Choroid plexus epithelial cell (primary cell): ENCODE results near the gene NKG7.

Source experiments
- DNase-seq: peaks from one replicate; pipeline ENCODE4 v3.0.0-alpha.2; 2010; ENCODE audit warnings: low read depth
- H3K4me3 ChIP-seq: 2 replicates; pipeline ENCODE4 v1.5.1; 2011; ENCODE audit warnings: low read depth, mild to moderate bottlenecking, control low read depth, low read length, moderate library complexity
- TF ChIP-seq, protein P1 (sequence below): conservative IDR thresholded peaks from 2 replicates; pipeline ENCODE4 v1.5.1; 2011; ENCODE audit warnings: low read depth, mild to moderate bottlenecking, control low read depth, inconsistent platforms, low read length, moderate library complexity

NKG7 gene

DNA sequence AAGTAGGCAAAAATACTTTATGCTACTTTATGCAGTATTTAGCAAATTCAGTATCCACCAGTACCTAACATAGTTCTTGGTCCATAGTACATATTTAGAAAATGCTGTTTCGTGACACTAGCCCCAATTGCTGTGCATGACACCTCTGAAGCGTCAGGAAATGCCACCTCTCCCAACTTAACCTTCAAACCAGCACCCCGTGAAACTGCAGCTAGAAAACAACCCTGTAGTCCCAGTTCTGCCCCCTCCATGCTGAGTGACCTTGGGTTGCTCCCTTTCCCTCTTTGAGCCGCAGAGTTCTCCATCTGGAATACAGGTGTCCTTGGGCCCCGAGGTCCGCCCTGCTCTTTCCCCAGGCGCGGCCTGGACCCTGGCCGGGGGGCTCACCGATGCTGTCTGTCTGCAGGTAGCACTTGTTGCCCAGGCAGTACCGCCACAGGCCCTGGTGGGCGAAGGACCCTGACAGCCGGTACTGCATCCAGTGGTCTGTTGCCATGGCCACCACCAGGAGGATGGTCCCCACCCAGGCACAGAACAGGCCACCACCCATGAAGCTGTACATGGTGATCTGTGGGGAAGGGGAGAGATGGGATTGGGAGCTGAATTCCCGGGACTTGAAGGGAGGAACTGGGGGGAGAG, 14.5 kb upstream of the NKG7 start:
- TF ChIP-seq, protein P1, sequence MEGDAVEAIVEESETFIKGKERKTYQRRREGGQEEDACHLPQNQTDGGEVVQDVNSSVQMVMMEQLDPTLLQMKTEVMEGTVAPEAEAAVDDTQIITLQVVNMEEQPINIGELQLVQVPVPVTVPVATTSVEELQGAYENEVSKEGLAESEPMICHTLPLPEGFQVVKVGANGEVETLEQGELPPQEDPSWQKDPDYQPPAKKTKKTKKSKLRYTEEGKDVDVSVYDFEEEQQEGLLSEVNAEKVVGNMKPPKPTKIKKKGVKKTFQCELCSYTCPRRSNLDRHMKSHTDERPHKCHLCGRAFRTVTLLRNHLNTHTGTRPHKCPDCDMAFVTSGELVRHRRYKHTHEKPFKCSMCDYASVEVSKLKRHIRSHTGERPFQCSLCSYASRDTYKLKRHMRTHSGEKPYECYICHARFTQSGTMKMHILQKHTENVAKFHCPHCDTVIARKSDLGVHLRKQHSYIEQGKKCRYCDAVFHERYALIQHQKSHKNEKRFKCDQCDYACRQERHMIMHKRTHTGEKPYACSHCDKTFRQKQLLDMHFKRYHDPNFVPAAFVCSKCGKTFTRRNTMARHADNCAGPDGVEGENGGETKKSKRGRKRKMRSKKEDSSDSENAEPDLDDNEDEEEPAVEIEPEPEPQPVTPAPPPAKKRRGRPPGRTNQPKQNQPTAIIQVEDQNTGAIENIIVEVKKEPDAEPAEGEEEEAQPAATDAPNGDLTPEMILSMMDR, result no peak
- H3K4me3 ChIP-seq, result no peak overlapping the region
- no peak for DNase-seq

DNA sequence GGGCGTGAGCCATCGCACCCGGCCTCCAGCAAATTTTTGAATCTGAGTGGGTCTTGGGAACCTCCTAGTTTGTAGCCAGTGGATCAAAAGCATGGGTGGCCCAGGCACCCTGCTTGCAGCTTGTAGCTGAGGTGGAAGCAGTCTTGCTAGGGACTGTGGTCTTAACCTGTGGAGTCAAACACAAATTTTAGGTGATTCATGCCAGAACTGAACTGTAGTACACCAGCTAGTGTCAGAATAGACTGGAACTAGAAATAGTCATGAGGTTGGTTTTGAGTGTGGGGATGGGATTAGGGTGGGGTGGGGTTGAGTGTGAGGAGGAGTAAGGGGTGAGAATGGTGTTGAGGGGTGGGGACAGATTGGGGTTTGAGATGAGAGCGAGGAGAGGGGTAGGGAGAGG, 9.6 kb upstream of the NKG7 start:
- no peak for DNase-seq
- TF ChIP-seq, protein P1, result no peak
- H3K4me3 ChIP-seq, result no peak overlapping the region

DNA sequence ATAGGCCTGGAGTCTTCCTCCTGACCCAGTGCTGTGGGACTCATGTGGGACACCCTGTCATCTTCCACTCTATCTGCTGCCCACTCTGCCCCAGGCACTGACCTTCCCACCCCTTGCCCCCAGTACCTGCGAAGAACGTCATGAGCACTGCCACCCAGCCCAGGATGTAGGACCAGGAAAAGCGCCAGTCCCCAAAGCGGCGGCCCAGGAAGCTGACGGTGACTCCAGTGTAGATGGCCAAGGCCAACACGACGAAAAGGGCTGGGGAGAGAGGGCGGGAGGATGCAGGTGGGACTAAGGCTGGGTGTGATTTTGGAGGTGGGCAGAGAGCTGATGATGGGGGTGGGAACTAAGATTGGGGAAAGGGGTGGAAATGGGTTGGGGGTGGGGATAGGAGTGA, 7.9 kb upstream of the NKG7 start:
- TF ChIP-seq, protein P1, result no peak
- DNase-seq, result no peak
- H3K4me3 ChIP-seq, result no peak overlapping the region

DNA sequence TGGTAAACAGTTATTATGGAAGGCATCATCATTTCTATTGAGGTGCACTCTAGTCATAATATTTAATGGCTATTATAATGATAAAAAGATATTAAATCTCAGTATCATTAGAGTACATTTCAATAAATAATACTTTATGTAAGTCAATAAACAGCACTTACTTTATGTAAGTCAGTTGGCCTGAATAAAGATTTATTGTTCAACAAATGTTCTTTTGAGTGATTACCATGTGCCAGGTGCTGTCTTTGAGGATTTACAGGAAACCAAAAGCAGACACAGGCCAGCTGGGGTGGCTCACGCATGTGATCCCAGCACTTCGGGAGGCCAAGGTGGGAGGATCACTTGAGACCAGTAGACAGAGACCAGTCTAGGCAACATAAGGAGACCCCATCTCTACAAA, 5.0 kb upstream of the NKG7 start:
- no peak overlapping the region for H3K4me3 ChIP-seq
- no peak for DNase-seq
- TF ChIP-seq, protein P1, result no peak

DNA sequence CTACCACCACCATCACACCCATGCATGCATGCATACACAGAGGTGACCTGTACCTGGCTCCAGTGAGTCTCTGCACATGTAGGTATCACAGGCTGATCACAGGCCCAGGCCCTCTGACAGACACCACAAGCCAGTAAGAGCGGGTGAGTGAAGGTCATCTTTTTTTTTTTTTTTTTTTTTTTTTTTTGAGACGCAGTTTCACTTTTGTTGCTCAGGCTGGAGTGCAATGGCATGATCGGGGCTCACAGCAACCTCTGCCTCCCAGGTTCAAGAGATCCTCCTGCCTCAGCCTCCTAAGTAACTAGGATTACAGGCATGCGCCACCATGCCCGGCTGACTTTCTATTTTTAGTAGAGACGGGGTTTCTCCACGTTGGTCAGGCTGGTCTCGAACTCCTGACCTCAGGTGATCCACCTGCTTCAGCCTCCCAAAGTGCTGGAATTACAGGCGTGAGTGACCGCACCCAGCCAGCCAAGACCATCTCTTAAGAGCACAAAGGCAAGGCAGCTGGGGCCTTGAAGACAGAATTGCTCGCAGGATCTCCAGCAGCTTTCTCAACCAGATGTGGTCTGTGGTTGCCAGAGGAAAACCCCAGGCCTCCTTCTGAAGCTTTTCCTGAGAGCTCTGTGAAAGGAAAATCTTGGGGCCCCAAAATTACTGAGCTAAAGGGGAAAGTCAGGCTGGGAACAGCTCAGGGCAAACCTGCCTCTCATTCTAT, 3.2 kb upstream of the NKG7 start:
- TF ChIP-seq, protein P1, result no peak
- no peak overlapping the region for H3K4me3 ChIP-seq
- no peak for DNase-seq

DNA sequence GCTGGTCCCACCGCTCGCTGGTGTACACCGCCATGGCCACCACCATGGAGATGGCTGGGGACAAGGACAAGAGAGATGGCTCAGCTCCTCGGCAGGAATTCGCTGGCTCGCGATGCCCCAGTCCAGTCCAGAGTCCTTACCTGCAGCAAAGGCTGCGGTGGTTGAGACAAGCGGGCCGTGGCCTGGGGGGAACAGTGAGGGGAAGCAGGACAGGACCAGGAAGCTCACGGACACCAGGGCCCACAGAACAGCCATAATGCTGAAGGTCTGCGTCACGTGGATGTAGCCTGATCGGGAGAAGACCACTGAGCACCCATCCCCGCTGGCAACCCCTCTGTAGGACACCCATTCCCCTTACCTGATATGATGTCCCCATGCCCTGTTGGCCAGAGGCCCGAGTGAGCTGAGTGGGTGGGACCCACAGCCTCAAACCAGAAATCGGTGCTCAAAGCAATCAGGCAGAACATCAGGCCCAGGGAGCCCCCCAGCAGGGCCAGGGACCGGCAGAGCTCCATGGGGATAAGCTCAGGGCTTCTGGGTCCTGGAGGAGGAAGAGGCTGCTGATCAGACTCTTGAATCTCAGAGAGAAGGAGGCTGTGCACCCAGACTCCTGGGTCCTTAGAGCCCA, 319 bp downstream of the NKG7 start:
- TF ChIP-seq, protein P1, result no peak
- H3K4me3 ChIP-seq, result no peak overlapping the region
- DNase-seq, result no peak
